ENCODE measurements around the gene ERC2. TPM values are rescaled to one million over a fixed set of nuclear protein-coding genes. Genes with fewer than 3 reads are reported as not detected.
A peak's percentile ranks its signal among the peaks of the same experiment; 100 is the strongest.

Gene ERC2
- polyA plus RNA-seq, 2 of the 4 experiments (the other 2 are of a cell fraction) = 0.16 TPM; not detected in 1

DNA sequence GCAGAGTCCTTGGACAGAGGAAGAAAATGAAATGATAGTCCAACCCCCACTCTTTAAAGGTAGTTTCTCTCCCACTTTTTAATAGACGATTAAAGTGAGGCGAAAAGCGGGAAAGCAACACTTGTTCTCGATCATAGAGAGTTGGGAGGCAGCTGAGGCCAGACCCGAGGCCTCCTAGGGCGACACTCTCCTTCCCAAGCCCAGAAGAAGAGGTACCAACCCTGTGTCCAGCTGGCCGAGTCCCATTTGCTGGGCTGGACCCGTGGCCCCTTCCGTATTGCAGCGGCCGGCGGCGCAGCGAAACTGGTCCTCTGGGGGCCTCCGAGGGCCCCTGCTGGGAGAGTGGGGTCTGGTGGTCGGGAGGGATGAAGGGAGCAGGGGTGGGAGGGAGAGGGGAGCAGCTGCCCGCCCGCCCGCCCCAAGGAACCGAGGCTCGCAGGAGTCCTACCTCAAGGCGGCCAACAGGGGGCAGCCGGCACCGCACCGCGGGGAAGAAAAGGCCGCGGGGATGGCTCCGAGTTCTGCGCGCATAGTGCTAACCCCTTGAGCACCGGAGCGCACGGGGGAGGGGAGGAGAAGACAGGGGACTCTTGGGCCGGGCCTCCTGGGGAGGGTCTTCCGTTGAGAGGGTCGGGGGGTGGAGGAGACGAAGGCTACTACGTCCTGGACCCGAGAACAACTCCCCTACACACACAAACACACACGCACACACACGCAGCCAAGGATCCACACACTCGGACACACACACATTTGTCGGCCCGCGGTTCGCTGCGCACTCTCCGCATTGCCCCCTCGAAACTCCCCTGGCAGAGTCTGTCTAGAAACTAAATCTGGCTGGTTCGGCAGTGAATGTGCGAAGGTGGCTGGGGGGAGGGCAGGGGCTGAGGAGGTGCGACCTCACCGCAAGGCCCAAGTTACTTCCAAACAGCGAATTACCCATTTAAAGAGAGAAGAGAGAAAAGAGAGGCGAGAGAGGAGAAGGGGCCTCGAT lies 983.2 kb downstream of the ERC2 start:
- POLR2A ChIA-PET = no interaction called here

DNA sequence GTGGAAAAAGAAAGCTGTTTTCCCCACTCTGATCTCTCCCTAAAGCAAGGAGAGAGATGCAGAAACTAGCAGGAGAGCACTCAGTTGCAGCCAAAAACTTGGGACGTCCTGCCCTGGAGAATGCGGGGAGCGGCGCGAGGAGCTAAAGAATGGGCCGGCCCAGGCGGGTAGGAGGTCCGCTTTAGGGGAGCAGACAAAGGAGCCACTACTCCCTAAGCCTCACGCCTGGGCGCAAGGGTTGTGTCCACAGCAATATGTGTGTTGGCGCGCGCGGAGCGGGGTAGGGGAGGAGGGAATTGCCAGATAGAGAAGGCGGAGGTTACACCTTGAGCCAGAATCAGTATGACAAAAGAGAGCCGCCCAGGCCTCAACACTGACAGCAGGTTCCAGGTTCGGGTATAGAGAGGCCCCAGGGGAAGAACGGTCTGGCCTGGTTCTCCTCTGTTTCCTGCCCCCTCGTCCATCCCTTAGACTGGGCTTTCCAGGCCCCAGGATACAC lies 984.0 kb downstream of the ERC2 start:
- FAIRE-seq (no peak), ATAC-seq (no peak), DNase-seq (ENCODE audit: low read depth in 1 of 2, low spot score in 1 of 2) (no peak)
- CTCF ChIA-PET = interaction anchor here (0.8 to 1.1 kb wide), 2 partner anchors 21 to 765 kb away, joined by 3 read pairs; no protein-coding TSS in a partner anchor
- Histone ChIP-seq H3K4me2 (no peak overlapping the region), H3K4me3 (no peak overlapping the region), H3K9me3 (no peaks in the 10 kb centered on the region), H3K4me1 (peaks cover 4% of the 10 kb centered on the region; the same call in 1 of the 3 replicates), H3K27ac (no peak overlapping the region)
- TF ChIP-seq REST (IDR thresholded peaks at IDR 0.05) = no peak
- no peak for TF ChIP-seq KDM1A (IDR thresholded peaks at IDR 0.05; ENCODE audit: low read depth)
- TF ChIP-seq RAD21 (conservative IDR thresholded peaks at IDR 0.05 in 1 of 2, IDR thresholded peaks at IDR 0.05 in 1 of 2) = no peak
- no peak for TF ChIP-seq ZFP36 (IDR thresholded peaks at IDR 0.05; ENCODE audit: borderline replicate concordance, partially characterized antibody)
- 77% methylated on average over 19 of the region's 20 CpGs for WGBS (ENCODE audit: missing lambda C conversion rate)
- POLR2A ChIA-PET = no interaction called here

More for the DNA sequence above, 983.2 kb downstream of the ERC2 start:
- no peaks in the 10 kb centered on the region for H3K9me3 ChIP-seq
- DNase-seq (ENCODE audit: low read depth in 1 of 2, low spot score in 1 of 2) (peak; percentile 53 to 68), ATAC-seq (peak; percentile 60 to 84; a peak in 5 of 6 replicates), FAIRE-seq (no peak)
- CTCF ChIA-PET = interaction anchor here (0.8 to 1.1 kb wide), 2 partner anchors 22 to 765 kb away, joined by 3 read pairs; no protein-coding TSS in a partner anchor
- peak overlapping the region; percentile 66 for H3K4me2 ChIP-seq
- H3K4me1 ChIP-seq = peaks cover 4% of the 10 kb centered on the region; the same call in 1 of the 3 replicates
- TF ChIP-seq, protein P1, sequence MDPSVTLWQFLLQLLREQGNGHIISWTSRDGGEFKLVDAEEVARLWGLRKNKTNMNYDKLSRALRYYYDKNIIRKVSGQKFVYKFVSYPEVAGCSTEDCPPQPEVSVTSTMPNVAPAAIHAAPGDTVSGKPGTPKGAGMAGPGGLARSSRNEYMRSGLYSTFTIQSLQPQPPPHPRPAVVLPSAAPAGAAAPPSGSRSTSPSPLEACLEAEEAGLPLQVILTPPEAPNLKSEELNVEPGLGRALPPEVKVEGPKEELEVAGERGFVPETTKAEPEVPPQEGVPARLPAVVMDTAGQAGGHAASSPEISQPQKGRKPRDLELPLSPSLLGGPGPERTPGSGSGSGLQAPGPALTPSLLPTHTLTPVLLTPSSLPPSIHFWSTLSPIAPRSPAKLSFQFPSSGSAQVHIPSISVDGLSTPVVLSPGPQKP (IDR thresholded peaks at IDR 0.05; ENCODE audit: low read depth, low read length) = no peak
- no peak for TF ChIP-seq CHD4 (IDR thresholded peaks at IDR 0.05; ENCODE audit: borderline replicate concordance)
- TF ChIP-seq SMC3 (IDR thresholded peaks at IDR 0.05) = peak; percentile 57
- no peak for TF ChIP-seq ZFP36 (IDR thresholded peaks at IDR 0.05; ENCODE audit: borderline replicate concordance, partially characterized antibody)
- peak; percentile 58 to 70 for TF ChIP-seq RAD21 (conservative IDR thresholded peaks at IDR 0.05 in 1 of 2, IDR thresholded peaks at IDR 0.05 in 1 of 2)
- TF ChIP-seq CTCF (IDR thresholded peaks at IDR 0.05) = peak; percentile 42
- H3K27ac ChIP-seq = no peak overlapping the region
- no peak overlapping the region for H3K4me3 ChIP-seq
- 50% methylated on average over 25 of the region's 57 CpGs for WGBS (ENCODE audit: missing lambda C conversion rate)

- FAIRE-seq = no peak
- no peak for ATAC-seq
- POLR2A ChIA-PET = no interaction called here
These were observed 984.8 kb downstream of the ERC2 start for GRCh38 chr3:55483196-55484095.

More at GRCh38 chr3:55483196-55484095, 984.8 kb downstream of the ERC2 start:
- H3K9me3 ChIP-seq = no peaks in the 10 kb centered on the region
- H3K4me2 ChIP-seq = no peak overlapping the region
- DNase-seq (ENCODE audit: low read depth in 1 of 2, low spot score in 1 of 2) = no peak
- 74% methylated on average over 40 of the region's 40 CpGs for WGBS (ENCODE audit: missing lambda C conversion rate)
- no peak for TF ChIP-seq JUNB (IDR thresholded peaks at IDR 0.05)
- no peak for TF ChIP-seq MAZ (IDR thresholded peaks at IDR 0.05; ENCODE audit: borderline replicate concordance, low read depth, low read length)
- TF ChIP-seq EHF (CRISPR knock-in tag; IDR thresholded peaks at IDR 0.05) = no peak
- no peak for TF ChIP-seq MAX (IDR thresholded peaks at IDR 0.05)
- TF ChIP-seq HDAC2 (IDR thresholded peaks at IDR 0.05) = no peak
- no peak for TF ChIP-seq SMC3 (IDR thresholded peaks at IDR 0.05)
- no peak for TF ChIP-seq TFCP2L1 (CRISPR knock-in tag; IDR thresholded peaks at IDR 0.05)
- no peak for TF ChIP-seq CTCF (IDR thresholded peaks at IDR 0.05)
- no peak for TF ChIP-seq ESRRA (IDR thresholded peaks at IDR 0.05; ENCODE audit: borderline replicate concordance, low read length)
- no peak for TF ChIP-seq CBX2 (IDR thresholded peaks at IDR 0.05; ENCODE audit: borderline replicate concordance, low read depth)
- TF ChIP-seq ZFP36 (IDR thresholded peaks at IDR 0.05; ENCODE audit: borderline replicate concordance, partially characterized antibody) = no peak
- TF ChIP-seq GATA3 (IDR thresholded peaks at IDR 0.05; ENCODE audit: borderline replicate concordance) = no peak
- no peak overlapping the region for H3K4me3 ChIP-seq
- no peak overlapping the region for H3K27ac ChIP-seq
- no peaks in the 10 kb centered on the region for H3K4me1 ChIP-seq
- CTCF ChIA-PET = interaction anchor here (1.1 kb wide), 1 partner anchor 766 kb away, joined by 3 read pairs; no protein-coding TSS in a partner anchor
